Posterior cingulate gyrus (tissue), 11 donors: ENCODE measurements around the gene GLP2R.

Experiments used
- DNase-seq, 10 donors: peaks; one replicate each; pipeline versions ENCODE4 v3.0.0 to v3.0.0-alpha.2; 2020 to 2021; ENCODE audit warnings: mixed read lengths in 3 of 10
- intact Hi-C: fragments of 100-400 bp; cut with DNase I; formaldehyde crosslinking; loops from one replicate; pipeline ENCODE4 v1.15.1; 2023

GLP2R gene

GRCh38 chr17:9941305-9941704 lies 115.6 kb downstream of the GLP2R start:
- DNase-seq = peak in 2 of 10 donors; percentile 58 to 69
- intact Hi-C loops = no loop called here
